HG02623 (cell line): Measurements from ENCODE around the gene NMU.
"Not testable (repeated sequence)": the region's sequence is repeated elsewhere in the genome, so short reads cannot be mapped to it uniquely, and the experiment has no call there.

Source experiments
- ATAC-seq: cut with Tn5 transposase; IDR thresholded peaks from one replicate; pipeline ENCODE4 v1.9.1; 2021; ENCODE audit warnings: moderate library complexity; ENCODE audit not compliant: unreplicated experiment

The NMU gene

DNA sequence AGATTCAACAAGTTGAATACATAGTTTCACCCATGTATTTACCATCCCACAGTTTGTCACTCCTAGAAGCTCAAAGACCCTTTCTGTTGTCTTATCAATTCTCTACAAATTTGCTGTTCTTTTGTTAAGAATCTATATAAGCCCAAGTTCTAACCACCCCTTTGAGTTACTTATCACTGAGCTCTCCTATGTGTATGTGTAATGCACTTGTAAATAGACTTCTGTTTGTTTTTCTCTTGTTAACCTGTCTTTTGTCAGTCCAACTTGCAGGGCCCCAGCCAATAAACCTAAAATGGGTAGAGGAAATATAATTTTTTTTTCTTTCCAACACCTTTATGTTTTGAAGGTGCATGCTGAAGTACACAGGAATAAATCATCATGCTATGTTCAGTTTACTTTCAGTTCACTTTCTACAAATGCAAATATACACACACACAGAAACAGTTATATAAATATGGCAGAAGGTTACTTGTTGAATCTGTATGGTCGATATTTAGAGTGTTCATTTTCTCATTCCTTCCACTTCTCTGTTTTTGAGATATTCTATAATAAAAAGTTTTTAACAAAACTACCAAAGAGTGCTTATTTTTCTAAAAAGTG is 67.1 kb downstream of the NMU start:
- peak; percentile 75 for ATAC-seq

DNA sequence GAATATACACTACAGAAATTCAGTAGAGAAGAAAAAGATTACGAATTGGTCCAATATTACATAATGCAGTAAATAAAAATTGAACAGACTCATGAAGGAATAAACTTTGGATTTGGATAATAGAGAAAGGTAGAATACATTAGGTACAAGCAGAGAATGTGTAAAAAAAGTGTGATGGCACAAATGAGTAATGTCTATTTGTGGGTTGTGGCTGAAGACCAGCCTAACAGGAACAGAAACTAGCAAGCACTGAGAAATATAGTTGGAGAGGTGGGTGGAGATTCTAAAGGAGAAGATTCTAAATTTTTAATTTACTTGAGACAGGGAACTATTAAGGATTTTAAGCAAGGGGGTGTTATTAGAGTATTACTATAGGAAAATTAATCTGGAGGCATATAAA is 74.2 kb downstream of the NMU start:
- peak; percentile 100 for ATAC-seq

DNA sequence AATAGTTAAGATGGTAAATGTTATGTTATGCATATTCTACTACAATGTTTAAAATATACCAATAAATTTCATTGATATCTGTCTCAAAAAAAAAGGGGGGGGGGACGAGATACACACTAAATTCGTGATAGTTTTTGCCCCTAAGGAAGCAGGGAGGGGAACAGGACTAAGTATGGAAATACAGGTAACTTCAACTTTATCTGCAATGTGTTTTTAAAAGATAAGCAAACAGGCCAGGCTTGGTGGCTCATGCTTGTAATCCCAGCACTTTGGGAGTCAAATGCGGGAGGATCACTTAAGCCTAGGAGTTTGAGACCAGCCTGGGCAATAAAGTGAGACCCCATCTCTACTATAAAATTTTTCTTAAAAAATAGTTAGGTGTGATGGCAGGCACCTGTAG is 76.0 kb downstream of the NMU start:
- no peak for ATAC-seq

DNA sequence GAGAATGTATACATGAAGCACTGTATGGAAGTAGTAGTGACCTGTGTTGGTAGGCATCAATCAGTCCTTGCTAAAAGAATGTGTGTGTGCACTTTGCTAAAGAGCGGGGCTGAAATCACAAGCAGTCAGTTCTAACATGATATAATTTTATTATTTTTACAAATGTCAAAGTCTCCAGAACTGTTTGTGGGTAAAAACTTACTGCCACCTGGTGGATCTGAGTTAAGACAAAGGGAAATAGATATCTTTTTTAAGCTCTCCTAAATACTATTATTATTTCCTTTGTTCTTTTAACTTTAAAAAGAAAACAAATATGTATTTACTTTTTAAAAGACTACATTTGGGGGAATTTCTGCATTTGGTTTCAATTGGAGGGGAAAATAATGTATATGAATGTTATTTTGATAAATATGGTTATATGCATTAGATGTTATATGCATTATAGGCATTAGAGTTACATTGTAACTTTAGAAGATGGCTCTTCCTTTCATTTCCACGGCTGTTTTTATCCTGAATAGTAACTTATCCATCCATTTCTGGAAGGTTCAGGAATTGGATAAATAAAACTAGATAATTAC is 81.6 kb downstream of the NMU start:
- ATAC-seq, result no peak

DNA sequence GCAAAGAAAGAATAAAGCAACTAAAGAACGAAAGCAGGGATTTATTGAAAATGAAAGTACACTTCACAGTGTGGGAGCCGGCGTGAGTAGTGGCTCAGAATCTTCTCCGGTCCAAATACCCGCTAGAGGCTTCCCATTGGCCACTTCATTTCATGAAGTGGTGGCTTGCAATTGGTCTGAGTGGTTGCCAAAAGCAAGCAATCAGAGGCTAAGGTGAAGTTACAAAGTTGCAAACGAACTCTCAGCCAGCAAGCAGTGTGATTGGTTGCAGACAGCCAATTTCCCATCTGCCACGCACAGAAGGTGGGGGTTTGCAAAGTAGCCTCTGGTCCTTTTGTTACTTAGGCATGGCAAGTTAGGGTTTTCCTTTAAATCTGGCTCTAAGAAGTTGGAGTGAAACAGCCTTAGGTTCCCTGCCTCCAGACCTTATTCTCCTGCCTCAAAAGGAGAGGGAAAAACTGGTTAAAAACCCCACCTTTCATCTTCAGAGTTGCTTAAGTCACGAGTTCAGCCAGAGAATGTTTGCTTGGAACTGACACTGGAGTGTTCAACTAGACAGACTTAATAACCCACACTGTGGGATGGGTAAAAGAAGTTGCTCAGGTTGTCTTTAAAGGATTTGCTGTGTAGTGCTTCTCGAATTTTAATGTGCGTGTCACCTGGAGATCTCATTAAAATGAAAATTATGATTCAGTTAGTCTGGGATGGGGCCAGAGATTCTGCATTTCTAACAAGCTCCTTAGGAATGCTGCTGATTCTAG is 82.5 kb downstream of the NMU start:
- ATAC-seq, result no peak

DNA sequence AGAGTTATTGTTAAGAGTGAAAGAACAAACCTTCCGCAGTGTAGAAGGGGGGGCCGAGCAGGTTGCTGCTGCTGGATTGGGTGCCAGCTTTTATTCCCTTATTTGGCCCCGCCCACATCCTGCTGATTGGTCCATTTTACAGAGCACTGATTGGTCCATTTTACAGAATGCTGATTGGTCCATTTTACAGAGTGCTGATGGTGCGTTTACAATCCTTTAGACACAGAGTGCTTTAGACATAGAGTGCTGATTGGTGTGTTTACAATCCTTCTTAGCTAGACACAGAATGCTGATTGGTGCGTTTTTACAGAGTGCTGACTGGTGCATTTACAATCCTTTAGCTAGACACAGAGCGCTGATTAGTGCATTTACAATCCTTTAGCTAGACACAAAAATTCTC is 84.1 kb downstream of the NMU start:
- not testable (repeated sequence) for ATAC-seq

DNA sequence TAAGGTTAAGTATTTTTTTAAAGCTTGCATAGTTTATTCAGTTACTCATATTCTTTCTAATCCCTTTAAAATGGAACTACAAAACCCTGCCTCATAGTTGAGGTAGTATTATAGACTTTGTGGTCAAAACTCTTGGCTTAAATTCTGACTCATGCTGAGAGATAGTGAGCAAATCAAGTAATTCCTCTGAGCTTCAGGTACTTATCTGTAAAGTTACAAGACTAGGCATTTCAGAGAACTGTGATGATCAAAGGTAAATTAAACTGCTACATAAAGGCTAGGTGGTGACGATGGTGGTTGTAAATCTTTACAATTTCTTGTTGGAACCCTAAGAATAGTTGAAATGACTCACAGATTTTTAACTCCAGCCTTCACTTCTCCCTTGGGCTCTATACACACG is 86.2 kb downstream of the NMU start:
- no peak for ATAC-seq

DNA sequence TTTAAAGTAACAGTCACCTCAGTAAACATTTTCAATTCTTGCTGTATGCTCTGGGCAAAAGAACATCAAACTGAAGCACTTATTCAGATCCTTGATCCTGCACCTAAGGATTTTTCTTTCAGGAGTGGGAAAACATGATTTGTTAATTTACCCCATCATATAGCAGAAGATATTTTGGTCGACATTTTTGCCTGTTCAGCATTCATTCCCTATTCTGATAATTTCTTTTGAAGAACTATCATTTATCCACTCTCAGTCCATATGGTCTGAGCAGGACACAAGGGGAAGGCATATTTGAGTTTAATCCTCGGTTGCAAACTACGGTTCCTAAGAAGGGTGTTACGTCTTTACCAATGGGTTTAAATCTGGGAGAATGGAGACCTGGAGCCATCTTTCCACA is 88.2 kb downstream of the NMU start:
- ATAC-seq, result no peak

DNA sequence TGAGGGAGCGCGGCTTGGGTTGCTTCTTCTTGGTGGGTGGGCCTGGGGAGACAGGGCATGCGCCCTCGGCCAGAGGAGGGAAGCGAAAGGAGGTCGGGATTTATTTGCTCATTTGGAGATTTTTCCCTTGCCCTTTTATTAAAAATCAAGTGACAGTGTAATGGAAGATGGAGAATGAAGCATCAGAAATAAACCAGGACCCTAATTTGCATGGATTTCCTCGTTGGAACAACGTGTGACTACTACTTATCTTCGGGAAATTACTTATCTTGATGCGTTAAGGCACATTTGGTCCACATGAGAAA is 88.7 kb downstream of the NMU start:
- no peak for ATAC-seq

DNA sequence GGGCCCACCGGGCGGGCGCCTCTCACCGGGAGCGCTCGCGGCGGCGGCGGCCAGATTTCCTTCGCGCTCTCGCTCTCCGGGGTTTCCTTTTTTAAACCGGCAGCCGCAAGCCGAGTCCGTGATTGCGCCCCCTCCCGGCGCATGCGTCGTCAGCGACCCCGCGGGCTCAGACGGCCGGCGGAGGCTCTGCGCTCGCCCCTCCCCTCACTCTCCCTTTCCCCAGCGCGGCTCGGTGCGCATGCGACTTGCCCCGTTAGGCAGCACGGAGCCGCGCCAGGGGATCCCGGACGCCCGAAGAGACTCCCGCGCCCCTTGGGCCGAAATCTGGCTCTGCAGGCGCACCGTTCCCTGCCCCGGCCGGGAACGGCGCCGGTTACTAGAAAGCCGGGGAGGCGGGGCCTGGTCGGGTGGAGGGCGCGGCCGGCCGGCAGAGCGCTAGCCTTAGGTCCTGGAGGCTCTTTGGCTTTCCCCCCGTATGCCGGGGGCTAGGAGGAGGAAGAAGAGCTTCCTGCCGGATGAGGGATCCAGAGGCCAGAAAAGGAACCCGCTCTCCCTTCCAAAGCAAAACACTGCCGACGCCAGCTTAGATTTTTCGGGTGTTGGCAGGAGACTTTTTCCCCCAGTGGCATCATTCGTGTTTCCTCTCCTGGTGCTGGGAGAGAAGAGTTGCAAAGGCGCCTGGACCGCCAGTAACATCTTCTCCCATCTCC is 89.2 kb downstream of the NMU start, which contains the start of gene CLOCK:
Gene CLOCK (minus strand): TSS at position 154 of the 710 bp plus-strand sequence. CDS start 64,124 bp downstream, outside the sequence.
- peak; percentile 74 for ATAC-seq

DNA sequence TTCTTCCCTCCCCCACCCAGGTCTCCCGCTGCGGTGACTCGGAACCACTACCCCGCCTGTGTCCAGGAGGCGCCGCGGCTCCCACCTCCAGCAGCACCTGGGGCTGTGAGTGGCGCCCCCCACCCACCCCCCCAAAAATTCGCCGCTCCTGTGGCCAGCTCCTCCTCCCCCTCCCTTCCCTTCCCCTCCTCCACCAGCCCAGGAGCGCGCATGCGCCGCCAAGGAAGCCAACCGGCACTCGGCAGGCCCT is 89.7 kb downstream of the NMU start:
- ATAC-seq, result peak; percentile 41

DNA sequence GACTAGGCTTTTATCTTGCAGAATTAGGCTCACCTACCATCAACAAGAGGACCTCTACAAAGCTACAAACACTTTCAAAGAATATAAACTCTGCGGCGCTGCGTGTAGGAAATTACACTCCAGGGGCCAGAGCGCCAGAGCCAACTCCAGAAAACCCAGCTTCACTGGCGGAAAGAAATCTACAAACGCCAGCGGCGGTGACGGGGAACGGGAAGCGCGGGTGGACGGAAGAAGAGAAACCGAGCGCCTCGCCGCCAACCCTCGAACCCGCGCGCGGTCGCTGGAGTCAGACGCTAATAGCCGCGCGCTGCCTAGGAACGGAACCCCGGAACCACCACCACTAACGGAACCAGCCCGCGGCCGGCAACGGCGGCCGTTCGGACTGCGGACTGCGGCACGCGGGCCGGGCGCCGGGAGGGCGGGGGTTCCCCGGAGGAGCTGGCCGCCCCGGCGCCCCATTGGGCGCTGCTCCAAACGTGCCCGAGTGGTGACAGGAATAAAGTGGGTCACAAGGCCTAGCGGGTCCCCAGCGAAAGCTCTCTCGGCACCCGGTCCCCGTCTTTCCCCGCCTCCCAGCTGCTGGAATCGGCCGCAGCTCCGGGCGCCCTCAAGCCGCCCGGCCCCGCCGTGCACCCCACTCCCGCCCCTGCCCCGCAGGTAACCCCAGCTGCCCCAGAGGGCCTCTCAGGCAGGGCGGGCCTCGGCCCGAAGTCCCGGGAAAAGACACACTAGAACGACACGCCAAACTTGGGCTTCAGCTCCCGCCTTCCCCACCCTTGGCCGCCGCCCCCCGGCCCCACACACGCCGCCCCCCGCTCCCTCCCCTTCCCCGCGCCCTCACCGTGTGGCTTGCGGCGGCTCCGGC is 90.2 kb downstream of the NMU start:
- peak; percentile 37 for ATAC-seq
